ENCODE results near the gene ALKBH1.
"Not testable (repeated sequence)": the region's sequence is repeated elsewhere in the genome, so short reads cannot be mapped to it uniquely, and the experiment has no call there.

The ALKBH1 gene

GRCh38 chr14:77707724-77708408 is at the start of gene ALKBH1, which contains the start of gene SLIRP:
TSS of gene ALKBH1 (minus strand) at chr14:77708023. CDS start at chr14:77708004, 19 bp downstream.
TSS of gene SLIRP (plus strand) at chr14:77708103. CDS start at chr14:77708112, 9 bp downstream.
- peak; percentile 18 to 47 for DNase-seq

GRCh38 chr14:77752799-77753516 is 45.1 kb upstream of the ALKBH1 start:
- DNase-seq = no peak

GRCh38 chr14:77752266-77752665 is 44.4 kb upstream of the ALKBH1 start:
- DNase-seq = no peak

- not testable (repeated sequence) for DNase-seq
Measured at GRCh38 chr14:77747425-77747824, 39.6 kb upstream of the ALKBH1 start.

- no peak for DNase-seq
Measured at GRCh38 chr14:77746064-77746702, 38.4 kb upstream of the ALKBH1 start.

- no peak for DNase-seq
Measured at GRCh38 chr14:77741438-77741837, 33.6 kb upstream of the ALKBH1 start.

GRCh38 chr14:77738559-77739250 is 30.9 kb upstream of the ALKBH1 start:
- DNase-seq = no peak

- no peak for DNase-seq
Measured at GRCh38 chr14:77730976-77731497, 23.2 kb upstream of the ALKBH1 start.

GRCh38 chr14:77722301-77722700 is 14.5 kb upstream of the ALKBH1 start:
- no peak for DNase-seq

- no peak for DNase-seq
Measured at GRCh38 chr14:77721437-77721836, 13.6 kb upstream of the ALKBH1 start.

- DNase-seq = no peak
Measured at GRCh38 chr14:77717608-77718305, 9.9 kb upstream of the ALKBH1 start.

- no peak for DNase-seq
Measured at GRCh38 chr14:77714926-77715325, 7.1 kb upstream of the ALKBH1 start.

GRCh38 chr14:77710364-77710763 is 2.5 kb upstream of the ALKBH1 start:
- DNase-seq = no peak

- no peak for DNase-seq
Measured at GRCh38 chr14:77709412-77709811, 1.6 kb upstream of the ALKBH1 start.

GRCh38 chr14:77708749-77709148 is 926 bp upstream of the ALKBH1 start:
- DNase-seq = no peak

- no peak for DNase-seq
Measured at GRCh38 chr14:77707355-77707723, 484 bp downstream of the ALKBH1 start.

GRCh38 chr14:77691259-77691658 is 16.6 kb downstream of the ALKBH1 start:
- DNase-seq = no peak

GRCh38 chr14:77682158-77682553 is 25.7 kb downstream of the ALKBH1 start:
- DNase-seq = no peak

- no peak for DNase-seq
Measured at GRCh38 chr14:77681196-77682157, 26.3 kb downstream of the ALKBH1 start.

GRCh38 chr14:77674931-77675330 is 32.9 kb downstream of the ALKBH1 start:
- no peak for DNase-seq

- no peak for DNase-seq
Measured at GRCh38 chr14:77673193-77673592, 34.6 kb downstream of the ALKBH1 start.
